ENCODE measurements around the gene GOLIM4. TPM values are rescaled to one million over a fixed set of nuclear protein-coding genes. Genes with fewer than 3 reads are reported as not detected.

The GOLIM4 gene
- total and polyA plus RNA-seq, 12 donors, result 6.5 to 25.2 (median 17.0) TPM

GRCh38 chr3:168086541-168087260, 9.0 kb downstream of the GOLIM4 start:
- no peak overlapping the region for H3K27ac ChIP-seq
- DNase-seq, result no peak
- peaks cover 6 to 8% of the 10 kb centered on the region in 2 donors for H3K4me1 ChIP-seq (replicated peaks in 1 of 2)
- H3K4me3 ChIP-seq, result no peak overlapping the region
- no peaks in the 10 kb centered on the region for H3K36me3 ChIP-seq (replicated peaks in 1 of 2)
- intact Hi-C loops (cut with DNase I), result no loop called here
- 58 to 68% (median 63%) methylated on average over 3 of the region's 3 CpGs for WGBS, 4 donors
- TF ChIP-seq CTCF (IDR thresholded peaks at IDR 0.05), result no peak
- no peak for TF ChIP-seq POLR2A (IDR thresholded peaks at IDR 0.05)
- no peaks in the 10 kb centered on the region for H3K9me3 ChIP-seq (replicated peaks in 1 of 3)
- H3K27me3 ChIP-seq, result no peaks in the 10 kb centered on the region

- Histone ChIP-seq H3K36me3 (replicated peaks in 1 of 2) (no peaks in the 10 kb centered on the region), H3K27me3 (no peaks in the 10 kb centered on the region), H3K4me1 (replicated peaks in 1 of 2) (peaks cover 6 to 8% of the 10 kb centered on the region in 2 donors), H3K27ac (no peak overlapping the region), H3K9me3 (replicated peaks in 1 of 3) (no peaks in the 10 kb centered on the region), H3K4me3 (no peak overlapping the region)
- TF ChIP-seq CTCF (IDR thresholded peaks at IDR 0.05), result no peak
- TF ChIP-seq POLR2A (IDR thresholded peaks at IDR 0.05), result no peak
- intact Hi-C loops (cut with DNase I), result no loop called here
- DNase-seq, result no peak
- WGBS, 4 donors, result 84 to 95% (median 85%) methylated on average over 4 of the region's 4 CpGs
Measured at GRCh38 chr3:168085491-168086119, 10.1 kb downstream of the GOLIM4 start.

- intact Hi-C loops (cut with DNase I), result no loop called here
- Histone ChIP-seq H3K4me3 (no peak overlapping the region), H3K9me3 (replicated peaks in 1 of 3) (no peaks in the 10 kb centered on the region), H3K4me1 (replicated peaks in 1 of 2) (peaks cover 6 to 8% of the 10 kb centered on the region in 2 donors), H3K36me3 (replicated peaks in 1 of 2) (no peaks in the 10 kb centered on the region), H3K27ac (no peak overlapping the region), H3K27me3 (no peaks in the 10 kb centered on the region)
- DNase-seq, result no peak
- WGBS, 4 donors, result 63 to 90% (median 76%) methylated on average over 1 of the region's 1 CpG; no CpG with 5 or more reads in 1 of the 4 donors
- TF ChIP-seq CTCF (IDR thresholded peaks at IDR 0.05) (no peak), POLR2A (IDR thresholded peaks at IDR 0.05) (no peak)
Measured at GRCh38 chr3:168083906-168084305, 11.8 kb downstream of the GOLIM4 start.

- 84 to 89% (median 87%) methylated on average over 3 of the region's 3 CpGs for WGBS, 4 donors
- DNase-seq, result no peak
- H3K4me1 ChIP-seq (replicated peaks in 1 of 2), result peaks cover 0 to 5% of the 10 kb centered on the region in 2 donors
- no peak overlapping the region for H3K4me3 ChIP-seq
- no peaks in the 10 kb centered on the region for H3K9me3 ChIP-seq (replicated peaks in 1 of 3)
- intact Hi-C loops (cut with DNase I), result no loop called here
- H3K36me3 ChIP-seq (replicated peaks in 1 of 2), result no peaks in the 10 kb centered on the region
- H3K27me3 ChIP-seq, result no peaks in the 10 kb centered on the region
- no peak overlapping the region for H3K27ac ChIP-seq
- no peak for TF ChIP-seq POLR2A (IDR thresholded peaks at IDR 0.05)
- no peak for TF ChIP-seq CTCF (IDR thresholded peaks at IDR 0.05)
Measured at GRCh38 chr3:168081856-168082255, 13.9 kb downstream of the GOLIM4 start.
